HCT116 (cell line): ENCODE measurements around the gene CNTF. TPM values are rescaled to one million over a fixed set of nuclear protein-coding genes. Genes with fewer than 3 reads are reported as not detected.

ENCODE experiments used
- ATAC-seq: fragments of 200-7000 bp; cut with Tn5 transposase; 2 replicates; pipeline ENCODE4 v1.9.1; 2020; ENCODE audit warnings: mild to moderate bottlenecking, moderate library complexity
- BruUV-seq: library from RNA; stranded (reverse); fragments of 400-500 nt; replicated peaks from 2 replicates; lab custom pipeline; 2021; lab: Mats Ljungman, UMichigan
- CTCF ChIA-PET: fragments of 300-600 bp; sonication (Branson Sonifier 250); formaldehyde crosslinking; loops from one replicate; lab custom pipeline; 2021; ENCODE audit warnings: antibody characterized with exemption; lab: Charles Lee
- POLR2A ChIA-PET: fragments of 300-600, 350-600 bp; sonication (Branson Sonifier 250); formaldehyde crosslinking; loops from one replicate; lab custom pipeline; 2021; ENCODE audit warnings: antibody characterized with exemption; lab: Charles Lee
- RAD21 ChIA-PET, 2 experiments: fragments of 300-600 bp; sonication (Branson Sonifier 250); formaldehyde crosslinking; loops; one replicate each; lab custom pipeline; 2023; ENCODE audit warnings: low total read pairs in 2 of 2; ENCODE audit not compliant: uncharacterized antibody in 2 of 2, unreplicated experiment in 2 of 2, low non-redundant PET in 1 of 2; lab: Charles Lee
- DNase-seq: peaks from one replicate; pipeline ENCODE4 v3.0.0-alpha.2; 2010; ENCODE audit warnings: low read depth, low spot score
- H2AFZ ChIP-seq: fragments of 200-600 bp; shearing (Covaris generic), sonication (generic); 2 replicates; pipeline ENCODE4 v1.6.1; 2017; ENCODE audit warnings: low read depth, mixed run types, mixed read lengths, antibody characterized with exemption, low read length; ENCODE audit not compliant: poor library complexity, severe bottlenecking
- H3K27ac ChIP-seq: 2 replicates; pipeline ENCODE4 v1.5.1; 2012; ENCODE audit warnings: low read depth, low read length
- H3K27me3 ChIP-seq: fragments of 200-600 bp; sonication (generic); 2 replicates; pipeline ENCODE4 v1.6.1; 2016; ENCODE audit warnings: mixed run types, low read length, mixed read lengths; ENCODE audit not compliant: insufficient read depth
- H3K36me3 ChIP-seq, 2 experiments: fragments of 200-500 bp in 1 of 2; fragments of 200-600 bp in 1 of 2; sonication (Bioruptor generic) in 1 of 2; sonication (generic) in 1 of 2; 2 replicates each; pipeline versions ENCODE4 v1.5.1 to v1.6.1; 2014 to 2016; ENCODE audit warnings: low read length in 2 of 2, inconsistent platforms in 1 of 2, mixed read lengths in 1 of 2, mixed run types in 1 of 2; ENCODE audit not compliant: insufficient read depth in 2 of 2, control insufficient read depth in 1 of 2
- H3K4me1 ChIP-seq, 2 experiments: fragments of 200-600 bp in 1 of 2; sonication (generic) in 1 of 2; 2 replicates each; pipeline versions ENCODE4 v1.5.1 to v1.6.1; 2012 to 2017; ENCODE audit warnings: low read length in 2 of 2, inconsistent platforms in 1 of 2, mild to moderate bottlenecking in 1 of 2, mixed read lengths in 1 of 2, mixed run types in 1 of 2, moderate library complexity in 1 of 2; ENCODE audit not compliant: insufficient read depth in 2 of 2, control insufficient read depth in 1 of 2
- H3K4me2 ChIP-seq: fragments of 200-600 bp; sonication (generic); 2 replicates; pipeline ENCODE4 v1.6.1; 2017; ENCODE audit warnings: mixed run types, low read length, mixed read lengths
- H3K4me3 ChIP-seq, 2 experiments: fragments of 200-600 bp in 1 of 2; sonication (generic) in 1 of 2; replicated peaks in 1 of 2; 2 replicates each; pipeline ENCODE4 v1.5.1; 2011 to 2016; ENCODE audit warnings: low read length in 2 of 2, control low read depth in 1 of 2, low read depth in 1 of 2, mild to moderate bottlenecking in 1 of 2, mixed read lengths in 1 of 2, mixed run types in 1 of 2
- H3K79me2 ChIP-seq: fragments of 200-600 bp; sonication (generic); 2 replicates; pipeline ENCODE4 v1.6.1; 2017; ENCODE audit warnings: mild to moderate bottlenecking, mixed run types, low read length, moderate library complexity, mixed read lengths; ENCODE audit not compliant: insufficient read depth
- H3K9ac ChIP-seq: fragments of 200-600 bp; sonication (generic); 2 replicates; pipeline ENCODE4 v1.6.1; 2016; ENCODE audit warnings: low read length, mixed read lengths
- H3K9me2 ChIP-seq: fragments of 200-600 bp; sonication (generic), shearing (Covaris generic); 2 replicates; pipeline ENCODE4 v1.6.1; 2017; ENCODE audit warnings: mixed run types, mild to moderate bottlenecking, moderate library complexity; ENCODE audit not compliant: insufficient read depth
- H3K9me3 ChIP-seq, 2 experiments: fragments of 200-500 bp in 1 of 2; fragments of 200-600 bp in 1 of 2; sonication (Bioruptor generic) in 1 of 2; sonication (generic) in 1 of 2; 2 replicates each; pipeline ENCODE4 v1.6.1; 2014 to 2017; ENCODE audit warnings: low read length in 2 of 2, mixed read lengths in 2 of 2, inconsistent platforms in 1 of 2, low read depth in 1 of 2, mild to moderate bottlenecking in 1 of 2, mixed run types in 1 of 2, moderate library complexity in 1 of 2; ENCODE audit not compliant: control insufficient read depth in 1 of 2, insufficient read depth in 1 of 2
- H4K20me1 ChIP-seq: fragments of 200-600 bp; sonication (generic), shearing (Covaris generic); 2 replicates; pipeline ENCODE4 v1.6.1; 2017; ENCODE audit warnings: mixed run types, mild to moderate bottlenecking, moderate library complexity; ENCODE audit not compliant: insufficient read depth
- CEBPB ChIP-seq: IDR thresholded peaks from 2 replicates; pipeline ENCODE4 v1.6.1; 2012; ENCODE audit warnings: low read depth
- CTCF ChIP-seq, 3 experiments: fragments of 200-600 bp in 1 of 3; sonication (generic) in 1 of 3; IDR thresholded peaks in 2 of 3; conservative IDR thresholded peaks in 1 of 3; 2 replicates each; pipeline ENCODE4 v1.5.1; 2012 to 2017; ENCODE audit warnings: low read depth in 2 of 3, low read length in 2 of 3, antibody characterized with exemption in 1 of 3, borderline replicate concordance in 1 of 3, control low read depth in 1 of 3, mild to moderate bottlenecking in 1 of 3, mixed read lengths in 1 of 3, mixed run types in 1 of 3, moderate library complexity in 1 of 3; ENCODE audit not compliant: insufficient read depth in 1 of 3
- ELF1 ChIP-seq: IDR thresholded peaks from 2 replicates; pipeline ENCODE4 v1.6.1; 2012; ENCODE audit warnings: low read depth, borderline replicate concordance
- EZH2phosphoT487 ChIP-seq: fragments of 200-600 bp; IDR thresholded peaks from 2 replicates; pipeline ENCODE4 v1.6.1; 2018; ENCODE audit warnings: antibody characterized with exemption, borderline replicate concordance
- FOSL1 ChIP-seq: IDR thresholded peaks from 2 replicates; pipeline ENCODE4 v1.6.1; 2012; ENCODE audit warnings: low read depth
- MAX ChIP-seq: IDR thresholded peaks from 2 replicates; pipeline ENCODE4 v1.6.1; 2012
- POLR2A ChIP-seq: IDR thresholded peaks from 2 replicates; pipeline ENCODE4 v1.7.0; 2011; ENCODE audit warnings: borderline replicate concordance; ENCODE audit not compliant: insufficient read depth, insufficient read length; ENCODE audit errors: extremely low read depth
- POLR2AphosphoS5 ChIP-seq: IDR thresholded peaks from 2 replicates; pipeline ENCODE4 v1.6.1; 2011; ENCODE audit warnings: mild to moderate bottlenecking, low read depth, low read length, moderate library complexity
- REST ChIP-seq: IDR thresholded peaks from 2 replicates; pipeline ENCODE4 v1.6.1; 2012; ENCODE audit warnings: low read depth
- SP1 ChIP-seq: IDR thresholded peaks from 2 replicates; pipeline ENCODE4 v1.6.1; 2012; ENCODE audit warnings: low read depth
- ZNF274 ChIP-seq: fragments of 200-500 bp; sonication (Bioruptor generic); IDR thresholded peaks from 2 replicates; pipeline ENCODE4 v1.6.1; 2014; ENCODE audit warnings: mild to moderate bottlenecking, low read depth, low read length, inconsistent platforms
- intact Hi-C: fragments of 100-400 bp; cut with micrococcal nuclease; formaldehyde crosslinking; loops from 2 replicates; pipeline ENCODE4 v1.10.0; 2022
- total RNA-seq: library from RNA; stranded (reverse); gene quantifications from one replicate; pipeline ENCODE4 v1.2.1, GENCODE V29; 2021; ENCODE audit not compliant: unreplicated experiment

The CNTF gene
- total RNA-seq, 1 experiment from 2014 or later = 2.3 TPM

- Histone ChIP-seq H3K27me3 (no peaks in the 10 kb centered on the region), H3K9me3 (no peaks in the 10 kb centered on the region), H2AFZ (no peak overlapping the region), H4K20me1 (peaks cover 13% of the 10 kb centered on the region), H3K4me2 (no peak overlapping the region), H3K27ac (no peak overlapping the region), H3K9ac (no peak overlapping the region), H3K4me1 (no peaks in the 10 kb centered on the region), H3K4me3 (no peak overlapping the region), H3K79me2 (peaks cover 100% of the 10 kb centered on the region), H3K36me3 (peaks cover 0 to 2% of the 10 kb centered on the region in 2 experiments; a peak in 1 of 4 replicates), H3K9me2 (no peaks in the 10 kb centered on the region)
- RAD21 ChIA-PET = no interaction called here
- DNase-seq (no peak), ATAC-seq (0 out of 2 replicates have a peak, but pooled peaks have one; percentile 30)
- CTCF ChIA-PET = no interaction called here
- intact Hi-C loops = no loop called here
- POLR2A ChIA-PET = no interaction called here
- no TSS peak for BruUV-seq
- TF ChIP-seq REST (no peak), EZH2phosphoT487 (no peak), POLR2AphosphoS5 (no peak), POLR2A (no peak), ELF1 (no peak), MAX (no peak), ZNF274 (no peak), CTCF (IDR thresholded peaks at IDR 0.05 in 2 of 3, conservative IDR thresholded peaks at IDR 0.05 in 1 of 3; ENCODE audit: borderline replicate concordance in 1 of 3, insufficient read depth in 1 of 3, low read depth in 2 of 3, low read length in 2 of 3) (no peak), SP1 (no peak), FOSL1 (no peak), CEBPB (no peak)
Measured at GRCh38 chr11:58592760-58593472, 29.5 kb upstream of the CNTF start.
